Fibroblast of skin of right quadriceps (primary cell): ENCODE results near the gene AHI1.
"Not testable (repeated sequence)": the region's sequence is repeated elsewhere in the genome, so short reads cannot be mapped to it uniquely, and the experiment has no call there.

Experiments used
- DNase-seq: peaks from one replicate; pipeline ENCODE4 v3.0.0-alpha.2; 2013

Gene AHI1

DNA sequence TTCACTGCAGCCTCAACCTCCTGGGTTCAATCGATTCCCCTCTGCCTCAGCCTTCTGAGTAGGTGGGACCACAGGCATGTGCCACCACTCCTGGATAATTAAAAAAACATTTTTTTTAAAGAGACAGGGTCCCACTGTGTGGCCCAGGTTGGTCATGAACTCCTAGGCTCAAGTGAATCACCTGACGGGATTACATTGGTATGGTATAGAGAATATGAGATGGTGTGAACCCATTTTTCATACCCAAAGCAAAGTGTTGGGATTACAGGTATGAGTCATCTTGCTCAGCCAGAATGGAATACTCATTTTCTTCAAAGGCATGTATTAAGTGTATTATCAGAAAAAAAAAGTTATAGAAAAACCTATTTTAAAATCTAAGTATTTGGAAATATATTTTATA, 114.2 kb downstream of the AHI1 start:
- no peak for DNase-seq

DNA sequence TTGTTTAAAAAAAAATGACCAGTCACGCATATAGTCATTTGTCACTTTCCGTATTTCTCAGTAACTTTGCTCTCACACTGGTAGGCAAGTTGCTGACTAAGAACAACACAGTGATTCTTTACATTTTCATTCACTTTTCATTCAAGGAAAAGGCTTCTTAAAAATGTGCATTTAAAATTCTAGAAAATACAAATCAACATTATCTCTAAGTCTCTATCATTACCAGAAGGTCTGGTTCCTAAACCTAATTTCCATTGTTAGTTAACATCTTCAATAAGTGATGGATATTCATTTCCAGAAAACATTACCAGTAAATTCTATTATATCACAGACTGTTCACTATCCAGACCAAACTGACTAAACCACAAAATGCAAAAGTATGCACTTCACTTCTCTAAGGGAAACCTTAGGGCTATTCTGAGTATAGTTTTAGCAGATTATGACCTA, 115.3 kb downstream of the AHI1 start:
- DNase-seq, result no peak

DNA sequence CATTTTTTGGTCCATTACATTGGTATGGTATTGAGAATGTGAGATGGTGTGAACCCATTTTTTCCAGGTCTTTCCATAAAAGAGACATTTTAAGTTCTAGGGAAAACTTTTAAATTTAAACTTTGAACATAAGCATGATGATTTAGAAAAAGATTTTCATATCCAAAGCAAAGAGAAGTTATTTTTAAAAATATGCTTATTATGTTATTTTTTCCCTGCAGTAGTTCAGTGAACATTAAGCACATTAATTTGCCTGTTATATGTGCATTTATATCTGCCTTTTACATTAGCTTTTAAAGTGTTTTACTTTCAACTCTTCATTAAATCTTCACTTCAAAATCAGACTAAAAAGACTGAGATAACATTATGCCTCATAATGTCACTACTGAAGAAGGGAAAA, 116.7 kb downstream of the AHI1 start:
- no peak for DNase-seq

DNA sequence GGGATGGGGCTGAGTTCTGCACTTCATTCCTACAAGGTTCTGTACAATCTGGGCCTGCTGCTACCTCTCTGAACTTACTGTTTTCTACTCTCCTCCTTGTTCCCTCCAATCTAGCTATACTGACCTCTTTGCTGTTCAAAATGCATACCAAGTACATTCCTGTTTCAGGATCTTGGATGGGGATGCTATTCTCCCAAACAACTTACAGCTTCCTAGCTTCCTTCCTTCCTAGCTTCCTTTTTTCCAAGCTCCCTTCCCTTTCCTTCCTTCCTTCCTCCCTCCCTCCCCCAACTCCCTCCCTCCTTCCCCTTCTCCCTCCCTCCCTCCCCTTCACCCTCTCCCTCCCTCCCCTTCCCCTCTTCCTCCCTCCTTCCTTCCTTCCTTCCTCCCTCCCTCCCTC, 117.9 kb downstream of the AHI1 start:
- DNase-seq, result no peak

DNA sequence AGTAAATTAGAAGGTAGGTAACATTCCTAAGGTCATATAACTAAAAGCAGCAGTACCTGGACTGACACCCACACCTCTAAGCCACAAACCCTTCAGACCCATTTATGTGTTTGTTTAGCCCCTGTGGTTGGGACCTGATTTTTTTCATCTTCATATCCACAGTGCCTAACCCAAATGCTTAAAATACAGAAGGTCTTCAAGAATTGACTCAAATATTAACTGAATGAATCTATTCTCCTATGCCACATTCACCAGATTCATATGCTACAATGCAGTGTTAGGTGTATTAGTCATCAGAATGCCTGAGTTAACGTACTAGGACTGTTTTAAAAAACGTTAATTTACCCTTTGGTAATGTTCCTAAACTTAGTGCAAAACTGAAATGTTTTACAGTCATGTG, 124.8 kb downstream of the AHI1 start:
- DNase-seq, result peak; percentile 10

DNA sequence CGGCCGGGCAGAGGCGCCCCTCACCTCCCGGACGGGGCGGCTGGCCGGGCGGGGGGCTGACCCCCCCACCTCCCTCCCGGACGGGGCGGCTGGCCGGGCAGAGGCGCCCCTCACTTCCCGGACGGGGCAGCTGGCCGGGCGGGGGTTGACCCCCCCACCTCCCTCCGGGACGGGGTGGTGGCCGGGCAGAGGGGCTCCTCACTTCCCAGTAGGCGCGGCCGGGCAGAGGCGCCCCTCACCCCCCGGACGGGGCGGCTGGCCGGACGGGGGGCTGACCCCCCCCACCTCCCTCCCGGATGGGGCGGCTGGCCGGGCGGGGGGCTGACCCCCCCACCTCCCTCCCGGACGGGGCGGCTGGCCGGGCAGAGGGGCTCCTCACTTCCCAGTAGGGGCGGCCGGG, 133.9 kb downstream of the AHI1 start:
- DNase-seq, result not testable (repeated sequence)

DNA sequence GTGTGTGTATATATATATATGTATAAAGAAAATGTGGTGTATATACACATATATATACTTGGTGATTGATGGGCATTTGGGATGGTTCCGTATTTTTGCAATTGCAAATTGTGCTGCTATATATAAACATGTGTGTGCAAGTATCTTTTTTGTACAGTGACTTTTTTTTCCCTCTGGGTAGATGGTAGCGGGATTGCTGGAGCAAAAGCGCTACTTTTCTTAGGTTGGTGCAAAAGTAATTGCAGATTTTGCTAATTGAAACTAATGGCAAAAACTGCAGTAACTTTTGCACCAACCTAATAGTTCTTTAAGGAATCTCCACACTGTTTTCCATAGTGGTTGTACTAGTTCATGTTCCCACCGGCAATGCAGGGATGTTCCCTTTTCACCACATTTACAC, 135.4 kb downstream of the AHI1 start:
- no peak for DNase-seq

DNA sequence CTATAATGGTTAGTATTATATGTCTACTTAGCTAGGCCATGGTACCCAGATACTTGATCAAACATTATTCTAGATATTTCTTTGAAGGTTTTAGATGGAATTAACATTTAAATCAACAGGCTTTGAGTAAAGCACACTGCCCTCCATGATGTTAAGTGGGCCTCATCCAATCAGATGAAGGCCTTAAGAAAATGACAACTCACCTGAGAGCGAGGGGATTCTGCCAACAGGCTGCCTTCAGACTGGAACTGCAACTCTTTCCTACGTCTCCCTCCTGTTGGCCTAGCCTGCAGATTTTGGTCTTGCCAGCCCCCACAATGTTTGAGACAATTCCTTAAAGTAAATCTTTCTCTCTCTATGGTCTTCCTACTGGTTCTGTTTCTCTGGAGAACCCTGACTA, 137.3 kb downstream of the AHI1 start:
- DNase-seq, result no peak

DNA sequence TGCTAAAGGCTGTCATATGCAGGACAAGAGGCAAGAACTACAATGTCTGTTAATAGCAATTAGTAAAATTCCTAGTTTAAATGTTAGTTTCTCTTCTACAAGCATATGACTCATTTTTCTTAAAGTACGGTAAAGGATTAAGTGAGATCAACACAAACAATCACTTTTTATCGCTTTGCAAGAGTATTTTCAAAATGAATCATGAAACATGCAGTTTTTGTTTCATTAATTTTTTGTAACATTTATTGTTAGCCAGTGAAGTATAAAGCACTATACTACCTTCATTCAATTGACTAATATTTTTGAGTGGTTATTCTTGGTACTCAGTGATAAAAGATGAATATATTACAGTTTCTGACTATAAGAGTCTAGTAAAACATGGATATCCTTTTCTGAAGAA, 138.6 kb downstream of the AHI1 start:
- DNase-seq, result peak; percentile 51

DNA sequence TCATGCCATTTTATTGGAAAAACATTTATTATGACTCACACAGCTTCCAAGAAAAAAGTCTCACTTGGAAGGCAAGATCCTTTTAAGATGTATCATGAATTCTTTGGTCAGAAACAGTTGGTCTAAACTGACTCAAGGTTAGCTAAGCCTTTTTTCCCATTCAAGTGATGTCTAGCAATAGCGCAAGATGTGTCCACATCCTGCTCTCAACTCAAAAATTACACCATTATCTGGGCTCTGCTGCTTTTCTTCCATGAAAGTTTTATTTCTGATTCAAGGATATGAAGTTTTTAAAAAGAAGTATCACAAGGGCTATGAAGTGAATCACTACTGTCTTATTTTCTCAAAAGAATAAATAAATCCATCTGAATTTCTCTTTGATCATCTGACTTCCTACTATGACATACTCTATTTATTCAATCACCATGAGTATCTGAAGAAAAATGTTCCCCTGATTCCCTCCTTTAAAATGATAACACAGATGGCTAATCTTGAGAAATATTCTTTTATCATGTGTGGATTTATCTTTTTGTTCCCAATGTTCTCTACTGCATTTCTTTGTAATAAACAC, 139.2 kb downstream of the AHI1 start:
- DNase-seq, result peak; percentile 93

DNA sequence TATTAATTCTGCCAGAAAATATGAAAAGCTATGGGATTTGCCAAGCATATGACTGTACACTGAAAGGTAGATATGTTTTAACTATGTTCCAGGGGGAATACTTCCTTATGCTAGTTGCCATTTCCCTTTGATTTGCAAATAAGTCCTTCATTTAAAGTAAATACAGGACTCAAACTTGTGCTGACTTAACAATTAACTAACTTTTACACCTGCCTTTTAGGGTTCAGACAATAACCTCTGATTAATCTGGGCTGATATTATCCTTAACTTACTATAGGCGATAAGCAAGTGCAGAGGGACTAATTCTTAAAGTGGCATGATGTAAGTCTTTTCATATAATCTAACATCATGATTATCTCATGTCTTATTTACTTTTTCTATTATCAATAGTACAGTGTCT, 143.1 kb downstream of the AHI1 start:
- DNase-seq, result no peak

DNA sequence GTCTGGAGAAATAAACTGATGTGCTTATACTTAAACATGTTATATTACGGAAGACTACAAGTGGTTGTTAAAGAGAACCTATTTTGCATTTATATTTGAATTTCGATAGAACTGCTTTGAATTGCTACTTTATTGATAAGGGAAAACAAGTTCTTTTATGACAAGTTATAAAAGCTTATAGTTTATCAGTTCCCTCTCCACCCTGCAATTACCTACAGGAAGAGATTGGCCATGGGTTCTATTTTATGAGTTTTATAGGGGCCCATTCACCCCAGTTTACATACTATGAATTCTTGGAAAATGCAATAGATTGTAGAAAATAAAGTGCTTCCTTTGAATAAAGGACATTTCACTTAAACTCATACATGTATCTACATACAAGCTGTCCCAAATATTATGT, 144.4 kb downstream of the AHI1 start:
- no peak for DNase-seq

DNA sequence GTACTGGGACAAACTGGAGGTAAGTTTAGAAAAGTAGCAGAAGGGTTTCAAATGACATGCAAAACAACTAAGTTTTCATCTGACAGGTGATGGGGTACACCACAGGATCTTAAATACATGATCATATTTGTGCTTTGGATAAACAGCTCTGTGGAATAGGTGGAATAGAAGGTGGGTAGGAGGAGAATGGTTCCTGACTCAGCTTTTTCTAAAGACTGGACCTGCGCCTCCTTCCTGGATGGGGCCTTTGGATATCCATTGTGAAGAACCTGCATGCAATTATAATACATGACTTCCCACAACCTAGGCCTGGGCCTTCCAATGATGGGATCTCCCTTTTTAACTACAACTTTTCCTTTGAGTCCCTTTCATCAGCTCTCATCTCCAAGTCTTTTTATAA, 145.9 kb downstream of the AHI1 start:
- no peak for DNase-seq

DNA sequence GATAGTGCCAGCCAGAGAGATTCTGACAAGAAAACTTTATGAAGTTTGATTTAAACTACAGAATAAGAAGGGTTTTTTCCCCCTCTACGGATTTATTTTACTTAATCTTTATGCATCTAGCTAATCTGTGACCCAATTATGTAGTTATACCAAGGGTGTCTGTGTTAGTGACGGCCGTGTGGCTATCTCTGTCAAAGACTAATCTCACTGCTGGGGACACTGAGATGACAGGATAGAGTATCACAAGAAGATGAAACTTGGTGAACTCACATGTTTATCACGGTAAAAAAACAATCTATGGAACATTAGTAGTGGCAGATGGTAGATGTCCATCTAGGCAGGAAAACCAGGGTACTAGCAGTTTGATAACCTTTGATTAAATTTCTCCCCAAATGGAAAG, 149.7 kb downstream of the AHI1 start:
- DNase-seq, result no peak

DNA sequence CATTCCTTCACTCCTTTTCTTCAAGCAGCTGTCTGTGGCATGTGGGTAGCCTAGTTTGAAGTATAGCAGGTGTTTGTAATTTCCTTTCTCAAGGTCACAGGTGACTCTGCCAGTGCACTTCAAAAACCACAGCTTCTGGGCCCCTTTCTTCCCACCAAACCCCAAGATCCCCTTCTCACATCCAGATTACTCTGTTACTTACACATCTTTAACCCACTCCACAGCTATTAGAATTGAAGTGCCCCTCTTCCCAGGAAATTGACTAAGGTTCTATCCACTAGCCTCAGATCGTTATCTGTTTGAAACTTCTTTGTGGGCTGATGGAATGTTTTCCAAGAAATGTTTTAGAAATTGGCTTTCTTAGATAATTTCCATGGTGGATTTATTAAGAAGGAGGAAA, 150.8 kb downstream of the AHI1 start:
- peak; percentile 81 for DNase-seq

DNA sequence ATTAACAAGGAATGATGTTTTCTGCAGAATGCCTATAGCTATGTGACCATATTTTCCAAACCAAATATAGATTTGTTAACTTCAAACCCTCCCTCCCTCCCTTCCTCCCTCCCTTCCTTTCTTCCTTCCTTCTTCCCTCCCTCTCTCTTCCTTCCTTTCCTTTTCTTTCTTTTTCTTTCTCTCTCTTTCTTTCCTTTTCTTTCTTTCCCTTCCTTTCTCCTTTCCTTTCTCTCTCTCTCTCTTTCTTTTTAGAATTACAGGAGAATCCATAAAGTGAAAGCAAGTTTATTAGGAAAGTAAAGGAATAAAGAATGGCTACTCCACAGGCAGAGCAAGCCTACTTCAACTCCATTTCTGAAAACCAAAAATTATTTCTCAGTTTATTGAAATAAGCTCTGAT, 153.0 kb downstream of the AHI1 start:
- DNase-seq, result no peak

DNA sequence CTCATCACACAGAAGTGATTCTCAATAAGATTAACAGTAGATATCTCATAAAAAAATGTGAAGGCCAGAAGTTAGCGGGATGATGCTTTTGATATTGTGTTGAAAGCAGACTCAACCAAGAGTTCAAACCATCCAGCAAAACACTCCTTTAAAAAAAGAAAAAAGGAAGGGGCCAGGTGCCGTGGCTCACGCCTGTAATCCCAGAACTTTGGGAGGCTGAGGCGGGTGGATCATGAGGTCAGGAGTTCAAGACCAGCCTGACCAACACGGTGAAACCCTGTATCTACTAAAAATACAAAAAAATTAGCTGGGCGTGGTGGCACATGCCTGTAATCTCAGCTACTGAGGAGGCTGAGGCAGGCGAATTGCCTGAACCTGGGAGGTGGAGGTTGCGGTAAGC, 157.6 kb downstream of the AHI1 start:
- DNase-seq, result not testable (repeated sequence)

DNA sequence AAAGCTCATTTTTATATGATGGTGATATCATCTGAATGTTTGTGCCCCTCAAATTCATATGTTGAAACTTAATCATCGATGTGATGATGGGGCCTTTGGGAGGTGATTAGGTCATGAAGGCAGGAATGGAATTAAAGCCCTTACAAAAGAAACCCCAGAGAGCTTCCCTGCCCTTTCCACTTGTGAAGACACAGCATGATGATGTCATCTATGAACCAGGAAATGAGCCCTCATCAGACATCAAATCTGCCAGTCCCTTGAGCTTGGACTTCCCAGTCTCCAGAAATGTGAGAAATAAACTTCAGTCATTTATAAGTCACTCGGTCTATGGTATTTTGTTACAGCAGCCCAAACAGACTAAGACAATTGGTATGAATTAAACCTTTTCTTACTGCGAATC, 163.4 kb downstream of the AHI1 start:
- DNase-seq, result peak; percentile 59

DNA sequence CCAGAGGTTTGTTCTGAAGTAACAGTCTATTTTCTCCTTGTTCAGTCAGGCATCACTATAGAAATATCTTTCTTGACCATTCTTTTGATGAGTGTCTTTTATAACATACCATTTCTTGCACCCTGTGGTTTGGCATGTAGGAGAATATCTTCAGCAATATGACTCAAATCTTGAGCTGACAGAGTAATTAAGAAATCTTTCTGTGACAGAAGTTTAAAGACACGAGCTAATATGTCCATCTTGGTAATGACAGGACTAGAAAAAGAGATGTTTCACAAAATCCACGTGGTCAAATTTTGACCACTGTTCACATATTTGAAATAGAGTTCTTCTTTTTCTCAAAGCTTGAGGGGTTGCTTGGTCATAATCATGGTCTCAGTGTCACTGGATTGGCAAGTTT, 166.5 kb downstream of the AHI1 start:
- DNase-seq, result peak; percentile 23

DNA sequence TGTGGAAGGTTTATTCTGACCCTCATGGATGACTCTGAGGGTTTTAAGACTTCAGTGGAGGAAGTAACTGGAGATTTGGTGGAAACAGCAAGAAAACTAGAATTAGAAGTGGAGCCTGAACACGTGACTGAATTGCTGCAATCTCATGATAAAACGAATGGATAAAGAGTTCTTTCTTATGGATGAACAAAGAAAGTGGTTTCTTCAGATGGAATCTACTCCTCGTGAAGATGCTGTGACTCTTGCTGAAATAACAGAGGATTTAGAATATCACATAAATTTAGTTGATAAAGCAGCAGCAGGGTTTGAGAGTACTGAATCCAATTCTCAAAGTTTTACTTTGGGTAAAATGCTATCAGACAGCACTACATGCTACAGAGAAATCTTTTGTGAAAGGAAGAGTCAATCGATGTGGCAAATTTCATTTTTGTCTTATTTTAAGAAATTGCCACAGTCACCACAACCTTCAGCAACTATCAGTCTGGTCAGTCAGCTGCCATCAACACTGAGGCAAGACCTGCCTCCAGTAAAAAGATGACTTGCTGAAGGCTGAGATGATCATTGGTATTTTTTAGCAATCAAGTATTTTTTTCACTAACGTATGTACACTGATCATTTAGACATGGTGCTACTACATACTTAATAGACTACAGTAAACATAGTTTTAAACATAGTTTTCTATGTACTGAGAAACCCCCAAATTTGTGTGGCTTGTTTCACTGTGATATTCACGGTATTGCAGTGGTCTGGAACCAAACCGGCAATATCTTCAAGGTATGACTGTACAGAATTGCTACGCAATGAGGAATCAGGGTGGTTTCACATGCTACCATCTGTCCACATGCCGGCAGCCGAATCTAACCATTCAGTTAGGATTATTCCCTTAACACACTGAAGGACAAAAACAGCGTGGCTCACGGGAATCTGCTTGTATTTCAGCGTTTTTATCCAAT, 167.4 kb downstream of the AHI1 start:
- no peak for DNase-seq

DNA sequence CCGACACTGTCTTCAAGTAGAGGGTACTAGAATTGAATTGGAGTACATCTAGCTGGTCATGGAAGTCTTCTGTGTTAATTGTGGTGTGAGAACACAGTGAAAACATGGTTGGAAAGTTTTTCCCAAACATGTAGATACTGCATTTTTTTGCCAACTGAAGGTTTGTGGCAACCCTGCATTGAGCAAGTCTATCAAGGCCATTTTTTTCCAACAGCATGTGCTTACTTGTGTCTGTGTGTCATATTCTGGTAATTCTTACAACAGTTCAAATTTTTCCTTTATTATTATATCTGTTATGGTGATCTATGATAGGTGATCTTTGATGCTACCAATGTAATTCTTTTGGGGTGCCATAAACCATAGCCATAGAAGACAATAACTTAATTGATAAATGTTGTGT, 169.4 kb downstream of the AHI1 start:
- no peak for DNase-seq

DNA sequence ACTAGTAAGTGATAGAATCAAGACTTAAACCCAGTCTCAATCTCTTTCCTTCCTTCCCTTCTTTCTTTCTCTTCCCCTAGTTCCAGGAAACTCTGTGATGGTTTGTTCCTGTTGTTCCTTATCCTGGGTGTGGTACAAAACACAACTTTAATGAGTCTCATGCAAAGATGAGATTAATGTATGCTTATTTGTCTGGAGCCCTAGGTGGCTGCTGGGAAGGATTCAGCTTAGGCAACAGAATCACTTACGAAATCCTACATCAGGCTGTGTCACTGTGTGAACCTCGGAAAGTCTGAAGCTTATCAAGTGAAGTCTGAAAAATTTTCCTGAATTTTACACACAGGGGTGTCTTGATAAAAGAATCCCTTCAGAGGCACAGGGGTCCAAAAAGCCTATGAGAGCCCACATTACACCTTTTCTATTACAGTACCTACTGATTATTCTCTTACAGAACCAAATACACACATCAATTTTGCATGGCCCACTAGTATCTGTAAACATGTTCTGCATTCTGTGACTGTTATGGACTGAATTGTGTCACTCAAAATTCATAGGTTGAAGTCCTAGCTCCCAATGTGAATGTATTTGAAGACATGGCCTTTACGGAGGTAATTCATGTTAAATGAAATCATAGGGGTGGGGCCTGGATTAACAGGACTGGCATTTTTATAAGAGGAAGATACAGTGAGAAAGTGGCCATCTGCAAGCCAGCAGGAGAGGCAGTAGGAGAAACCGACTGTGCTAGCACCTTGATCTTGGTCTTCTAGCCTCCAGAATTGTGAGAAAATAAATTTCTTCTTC, 171.7 kb downstream of the AHI1 start:
- no peak for DNase-seq

DNA sequence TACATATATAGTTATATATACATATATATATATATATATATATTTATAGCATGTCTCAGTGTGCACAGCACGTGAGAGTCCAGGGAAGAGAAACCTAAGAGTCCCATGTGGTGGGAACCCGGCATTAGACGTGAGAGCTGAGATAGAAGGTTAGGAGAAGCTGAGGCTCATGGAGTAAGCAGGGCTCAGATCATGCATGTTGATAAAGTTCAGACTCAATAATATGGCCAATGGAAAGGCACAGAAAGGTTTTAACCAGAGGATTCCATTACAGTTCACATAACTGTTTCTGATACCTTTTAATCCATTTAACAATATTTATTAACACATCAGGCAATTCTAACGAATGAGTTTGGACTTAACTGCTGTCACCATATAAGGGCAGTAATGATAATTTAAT, 173.0 kb downstream of the AHI1 start:
- DNase-seq, result no peak

DNA sequence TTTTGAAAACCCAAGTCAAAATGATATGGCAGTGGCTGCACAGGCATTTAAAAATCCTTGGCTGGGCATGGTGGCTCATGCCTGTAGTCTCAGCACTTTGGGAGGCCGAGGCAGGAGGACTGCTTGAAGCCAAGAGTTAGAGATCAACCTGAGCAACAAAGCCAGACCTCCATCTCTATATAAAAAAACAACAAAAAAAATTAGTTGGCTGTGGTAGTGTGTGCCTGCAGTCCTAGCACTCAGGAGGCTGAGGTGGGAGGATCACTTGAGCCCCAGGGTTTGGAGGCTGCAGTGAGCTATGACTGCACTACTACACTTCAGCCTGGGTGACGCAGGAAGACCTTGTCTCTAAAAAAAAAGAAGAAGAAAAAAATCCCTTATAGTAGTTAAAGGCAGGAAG, 173.6 kb downstream of the AHI1 start:
- DNase-seq, result no peak
